A549 (cell line): ENCODE results near the gene SPATA6L. TPM values are rescaled to one million over a fixed set of nuclear protein-coding genes. Genes with fewer than 3 reads are reported as not detected.
A peak's percentile ranks its signal among the peaks of the same experiment; 100 is the strongest.
"Not testable (repeated sequence)": the region's sequence is repeated elsewhere in the genome, so short reads cannot be mapped to it uniquely, and the experiment has no call there.

ENCODE experiments used
- ATAC-seq, 2 experiments: fragments of 200-7000 bp in 1 of 2; fragments of >200 bp in 1 of 2; cut with Nextera tagmentation in 1 of 2; cut with Tn5 transposase in 1 of 2; 3 replicates each; pipeline versions ENCODE4 v1.8.0 to v1.9.1; 2018 to 2020; ENCODE audit warnings: mild to moderate bottlenecking in 1 of 2, moderate library complexity in 1 of 2
- CTCF ChIA-PET: fragments of 300-600 bp; sonication (Branson Sonifier 250); formaldehyde crosslinking; extraction: SDS; loops from one replicate; lab custom pipeline; 2021; ENCODE audit warnings: antibody characterized with exemption, inconsistent platforms; lab: Yijun Ruan, JAX
- POLR2A ChIA-PET: fragments of 350-600 bp; formaldehyde crosslinking; extraction: SDS; loops from one replicate; lab custom pipeline; 2021; ENCODE audit warnings: antibody characterized with exemption, inconsistent platforms; lab: Yijun Ruan, JAX
- DNase-seq, 2 experiments: peaks; one replicate each; pipeline versions ENCODE4 v3.0.0 to v3.0.0-alpha.2; 2011 to 2016; ENCODE audit warnings: low read depth in 1 of 2, low spot score in 1 of 2
- FAIRE-seq: peaks from 2 replicates; lab custom pipeline; 2011; peaks lifted over from hg19 to GRCh38; lab: Jason Lieb, UNC
- H3K27ac ChIP-seq, 2 experiments: fragments of >200 bp; sonication (Bioruptor Twin); formaldehyde crosslinking; 3 replicates each; pipeline ENCODE4 v1.5.1; 2016 to 2017
- H3K4me1 ChIP-seq: fragments of >200 bp; sonication (Bioruptor Twin); formaldehyde crosslinking; 3 replicates; pipeline ENCODE4 v1.6.1; 2016
- H3K4me2 ChIP-seq: fragments of >200 bp; sonication (Bioruptor Twin); formaldehyde crosslinking; 3 replicates; pipeline ENCODE4 v1.6.1; 2016
- H3K4me3 ChIP-seq: fragments of >200 bp; sonication (Bioruptor Twin); formaldehyde crosslinking; 3 replicates; pipeline ENCODE4 v1.5.1; 2016
- H3K9me3 ChIP-seq: fragments of >200 bp; sonication (Bioruptor Twin); formaldehyde crosslinking; 3 replicates; pipeline ENCODE4 v1.6.1; 2016
- CEBPB ChIP-seq, 2 experiments: fragments of >200 bp in 1 of 2; sonication (Bioruptor Twin) in 1 of 2; formaldehyde crosslinking in 1 of 2; IDR thresholded peaks; 2 replicates each; pipeline ENCODE4 v1.6.1; 2012 to 2016
- CHD2 ChIP-seq: fragments of 150-350 bp; IDR thresholded peaks from 2 replicates; pipeline ENCODE4 v1.6.1; 2014; ENCODE audit warnings: low read length; ENCODE audit not compliant: partially characterized antibody
- CHD4 ChIP-seq: fragments of 200-600 bp; sonication (generic); IDR thresholded peaks from 2 replicates; pipeline ENCODE4 v1.6.1; 2016; ENCODE audit warnings: antibody characterized with exemption, mild to moderate bottlenecking, borderline replicate concordance
- EP300 ChIP-seq, 2 experiments: fragments of >200 bp; sonication (Bioruptor Twin); formaldehyde crosslinking; IDR thresholded peaks; 2 replicates in 1 of 2; 3 replicates in 1 of 2; pipeline ENCODE4 v1.6.1; 2016 to 2017
- ESRRA ChIP-seq: fragments of 150-350 bp; IDR thresholded peaks from 2 replicates; pipeline ENCODE4 v1.6.1; 2014; ENCODE audit warnings: mild to moderate bottlenecking, low read length, borderline replicate concordance
- FOSB ChIP-seq: fragments of 250-450 bp; sonication (Bioruptor Pico); IDR thresholded peaks from 2 replicates; pipeline ENCODE4 v1.5.0; 2020; ENCODE audit warnings: mild to moderate bottlenecking, moderate library complexity
- HOXB13 ChIP-seq: fragments of 250-450 bp; sonication (Bioruptor Pico); IDR thresholded peaks from 2 replicates; pipeline ENCODE4 v1.5.0; 2020; ENCODE audit warnings: low read depth, mild to moderate bottlenecking, moderate library complexity
- PHF8 ChIP-seq: fragments of 200-600 bp; sonication (generic); IDR thresholded peaks from 2 replicates; pipeline ENCODE4 v1.6.1; 2016; ENCODE audit warnings: low read depth, mild to moderate bottlenecking, antibody characterized with exemption, moderate library complexity, borderline replicate concordance
- POLR2A ChIP-seq: IDR thresholded peaks from 2 replicates; pipeline ENCODE4 v1.6.1; 2012; ENCODE audit warnings: mild to moderate bottlenecking, low read length
- POLR2AphosphoS2 ChIP-seq: conservative IDR thresholded peaks from 2 replicates; pipeline ENCODE4 v1.6.1; 2012; ENCODE audit warnings: low read length, improper control_type of control experiment, inconsistent platforms
- RAD21 ChIP-seq, 2 experiments: fragments of >200 bp in 1 of 2; sonication (Bioruptor Twin) in 1 of 2; formaldehyde crosslinking in 1 of 2; IDR thresholded peaks in 1 of 2; conservative IDR thresholded peaks in 1 of 2; 2 replicates in 1 of 2; 3 replicates in 1 of 2; pipeline ENCODE4 v1.6.1; 2012 to 2018; ENCODE audit warnings: inconsistent platforms in 1 of 2
- RARB ChIP-seq: fragments of 250-450 bp; sonication (Bioruptor Pico); IDR thresholded peaks from 2 replicates; pipeline ENCODE4 v1.8.0; 2021; ENCODE audit warnings: mild to moderate bottlenecking, moderate library complexity
- SMC3 ChIP-seq: fragments of >200 bp; sonication (Bioruptor Twin); formaldehyde crosslinking; IDR thresholded peaks from 3 replicates; pipeline ENCODE4 v1.6.1; 2018; ENCODE audit warnings: inconsistent platforms
- WGBS: methylation state at CpG from one replicate; pipeline ENCODE4 v1.1.6; 2017; ENCODE audit errors: missing lambda C conversion rate; 5-methylcytosine and 5-hydroxymethylcytosine counted together
- polyA plus RNA-seq, 4 experiments: library from polyadenylated mRNA; depleted of rRNA in 3 of 4; stranded (reverse); fragments of >200 nt; fragmentation: RNase III in 1 of 4; extraction: RNeasy Plus Mini Kit Qiagen cat#74134 plus additional on column Dnase treatment in 1 of 4; gene quantifications; 2 replicates in 3 of 4; 3 replicates in 1 of 4; pipeline ENCODE4 v1.2.3, GENCODE V29; 2011 to 2017
- TF ChIP-seq, protein P1 (sequence below): fragments of 250-450 bp; sonication (Bioruptor Pico); IDR thresholded peaks from 2 replicates; pipeline ENCODE4 v1.5.0; 2021; ENCODE audit warnings: mild to moderate bottlenecking, moderate library complexity, borderline replicate concordance
- TF ChIP-seq, protein P2 (sequence below): fragments of 250-450 bp; sonication (Bioruptor Pico); IDR thresholded peaks from 2 replicates; pipeline ENCODE4 v1.5.0; 2020; ENCODE audit warnings: low read depth, mild to moderate bottlenecking, moderate library complexity
- TF ChIP-seq, protein P3 (sequence below): IDR thresholded peaks from 2 replicates; pipeline ENCODE4 v1.6.1; 2012
- TF ChIP-seq, protein P4 (sequence below): IDR thresholded peaks from 2 replicates; pipeline ENCODE4 v1.6.1; 2012; ENCODE audit warnings: low read depth, borderline replicate concordance
- TF ChIP-seq, protein P5 (sequence below): fragments of 150-350 bp; IDR thresholded peaks from 2 replicates; pipeline ENCODE4 v1.6.1; 2014; ENCODE audit warnings: low read depth, mild to moderate bottlenecking, low read length
- TF ChIP-seq, protein P6 (sequence below): fragments of >200 bp; sonication (Bioruptor Twin); formaldehyde crosslinking; IDR thresholded peaks from 3 replicates; pipeline ENCODE4 v1.5.1; 2016

SPATA6L gene
- polyA plus RNA-seq, 2 of the 4 experiments (the other 2 are of a cell fraction) = 0.99 to 6.6 TPM

DNA sequence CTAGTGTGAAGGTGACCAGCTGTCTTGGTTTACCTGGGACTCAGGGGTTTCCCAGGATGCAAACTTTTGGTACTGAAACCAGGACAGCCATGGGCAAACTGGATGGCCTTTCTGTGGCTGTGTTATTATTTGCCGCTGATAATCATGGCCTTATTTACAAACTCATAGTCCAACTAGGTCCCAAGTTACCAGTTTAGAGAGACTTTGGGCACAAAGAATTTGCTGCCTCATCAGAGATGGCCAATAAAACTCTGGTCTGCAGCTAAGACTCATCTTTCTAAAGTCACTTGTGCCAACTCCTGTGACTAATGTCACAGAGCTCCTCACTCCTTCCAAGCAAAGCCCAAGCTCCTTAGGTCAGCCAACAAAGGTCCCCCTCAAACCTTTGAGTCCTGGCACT, 51.7 kb downstream of the SPATA6L start:
- no peak for TF ChIP-seq POLR2A
- TF ChIP-seq FOSB (CRISPR knock-in tag) = no peak
- no peak for TF ChIP-seq CEBPB (IDR thresholded peaks at IDR 0.05)
- no peak for TF ChIP-seq CHD2
- TF ChIP-seq, protein P1, sequence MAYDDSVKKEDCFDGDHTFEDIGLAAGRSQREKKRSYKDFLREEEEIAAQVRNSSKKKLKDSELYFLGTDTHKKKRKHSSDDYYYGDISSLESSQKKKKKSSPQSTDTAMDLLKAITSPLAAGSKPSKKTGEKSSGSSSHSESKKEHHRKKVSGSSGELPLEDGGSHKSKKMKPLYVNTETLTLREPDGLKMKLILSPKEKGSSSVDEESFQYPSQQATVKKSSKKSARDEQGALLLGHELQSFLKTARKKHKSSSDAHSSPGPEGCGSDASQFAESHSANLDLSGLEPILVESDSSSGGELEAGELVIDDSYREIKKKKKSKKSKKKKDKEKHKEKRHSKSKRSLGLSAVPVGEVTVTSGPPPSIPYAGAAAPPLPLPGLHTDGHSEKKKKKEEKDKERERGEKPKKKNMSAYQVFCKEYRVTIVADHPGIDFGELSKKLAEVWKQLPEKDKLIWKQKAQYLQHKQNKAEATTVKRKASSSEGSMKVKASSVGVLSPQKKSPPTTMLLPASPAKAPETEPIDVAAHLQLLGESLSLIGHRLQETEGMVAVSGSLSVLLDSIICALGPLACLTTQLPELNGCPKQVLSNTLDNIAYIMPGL (CRISPR knock-in tag) = no peak
- no peak for TF ChIP-seq ESRRA
- TF ChIP-seq, protein P2, sequence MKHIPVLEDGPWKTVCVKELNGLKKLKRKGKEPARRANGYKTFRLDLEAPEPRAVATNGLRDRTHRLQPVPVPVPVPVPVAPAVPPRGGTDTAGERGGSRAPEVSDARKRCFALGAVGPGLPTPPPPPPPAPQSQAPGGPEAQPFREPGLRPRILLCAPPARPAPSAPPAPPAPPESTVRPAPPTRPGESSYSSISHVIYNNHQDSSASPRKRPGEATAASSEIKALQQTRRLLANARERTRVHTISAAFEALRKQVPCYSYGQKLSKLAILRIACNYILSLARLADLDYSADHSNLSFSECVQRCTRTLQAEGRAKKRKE = no peak
- no peak for TF ChIP-seq POLR2AphosphoS2
- TF ChIP-seq, protein P3, sequence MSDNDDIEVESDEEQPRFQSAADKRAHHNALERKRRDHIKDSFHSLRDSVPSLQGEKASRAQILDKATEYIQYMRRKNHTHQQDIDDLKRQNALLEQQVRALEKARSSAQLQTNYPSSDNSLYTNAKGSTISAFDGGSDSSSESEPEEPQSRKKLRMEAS = no peak
- TF ChIP-seq, protein P4, sequence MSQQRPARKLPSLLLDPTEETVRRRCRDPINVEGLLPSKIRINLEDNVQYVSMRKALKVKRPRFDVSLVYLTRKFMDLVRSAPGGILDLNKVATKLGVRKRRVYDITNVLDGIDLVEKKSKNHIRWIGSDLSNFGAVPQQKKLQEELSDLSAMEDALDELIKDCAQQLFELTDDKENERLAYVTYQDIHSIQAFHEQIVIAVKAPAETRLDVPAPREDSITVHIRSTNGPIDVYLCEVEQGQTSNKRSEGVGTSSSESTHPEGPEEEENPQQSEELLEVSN = no peak
- TF ChIP-seq PHF8 = no peak
- TF ChIP-seq, protein P5, sequence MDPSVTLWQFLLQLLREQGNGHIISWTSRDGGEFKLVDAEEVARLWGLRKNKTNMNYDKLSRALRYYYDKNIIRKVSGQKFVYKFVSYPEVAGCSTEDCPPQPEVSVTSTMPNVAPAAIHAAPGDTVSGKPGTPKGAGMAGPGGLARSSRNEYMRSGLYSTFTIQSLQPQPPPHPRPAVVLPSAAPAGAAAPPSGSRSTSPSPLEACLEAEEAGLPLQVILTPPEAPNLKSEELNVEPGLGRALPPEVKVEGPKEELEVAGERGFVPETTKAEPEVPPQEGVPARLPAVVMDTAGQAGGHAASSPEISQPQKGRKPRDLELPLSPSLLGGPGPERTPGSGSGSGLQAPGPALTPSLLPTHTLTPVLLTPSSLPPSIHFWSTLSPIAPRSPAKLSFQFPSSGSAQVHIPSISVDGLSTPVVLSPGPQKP = no peak
- no peak for TF ChIP-seq HOXB13 (CRISPR knock-in tag)
- TF ChIP-seq, all 56 proteins: peak for 0
- Histone ChIP-seq H3K9me3 (no peaks in the 10 kb centered on the region), H3K4me3 (no peak overlapping the region), H3K4me1 (no peaks in the 10 kb centered on the region), H3K4me2 (no peak overlapping the region), H3K27ac (no peak overlapping the region)
- FAIRE-seq = no peak
- POLR2A ChIA-PET = no interaction called here
- no peak for DNase-seq
- CTCF ChIA-PET = interaction anchor here (0.6 to 2.0 kb wide), 3 partner anchors 9 to 55 kb away, joined by 3 to 6 read pairs (median 5); no protein-coding TSS in a partner anchor
- WGBS = 80% methylated on average over 1 of the region's 1 CpG
- no peak for ATAC-seq

DNA sequence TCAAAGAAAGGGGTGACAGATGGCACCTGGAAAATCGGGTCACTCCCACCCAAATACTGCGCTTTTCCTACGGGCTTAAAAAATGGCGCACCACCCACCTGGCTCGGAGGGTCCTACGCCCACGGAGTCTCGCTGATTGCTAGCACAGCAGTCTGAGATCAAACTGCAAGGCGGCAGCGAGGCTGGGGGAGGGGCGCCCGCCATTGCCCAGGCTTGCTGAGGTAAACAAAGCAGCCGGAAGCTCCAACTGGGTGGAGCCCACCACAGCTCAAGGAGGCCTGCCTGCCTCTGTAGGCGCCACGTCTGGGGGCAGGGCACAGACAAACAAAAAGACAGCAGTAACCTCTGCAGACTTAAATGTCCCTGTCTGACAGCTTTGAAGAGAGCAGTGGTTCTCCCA, 60.2 kb downstream of the SPATA6L start:
- H3K4me1 ChIP-seq, DNase-seq, H3K4me2 ChIP-seq, H3K4me3 ChIP-seq, ATAC-seq, H3K27ac ChIP-seq, POLR2A ChIA-PET, FAIRE-seq, H3K9me3 ChIP-seq: not testable (repeated sequence)
- whole genome bisulfite sequencing = 83% methylated on average over 11 of the region's 15 CpGs
- CTCF ChIA-PET = interaction anchor here (1.6 kb wide), 1 partner anchor 9 kb away, joined by 6 read pairs; no protein-coding TSS in a partner anchor

DNA sequence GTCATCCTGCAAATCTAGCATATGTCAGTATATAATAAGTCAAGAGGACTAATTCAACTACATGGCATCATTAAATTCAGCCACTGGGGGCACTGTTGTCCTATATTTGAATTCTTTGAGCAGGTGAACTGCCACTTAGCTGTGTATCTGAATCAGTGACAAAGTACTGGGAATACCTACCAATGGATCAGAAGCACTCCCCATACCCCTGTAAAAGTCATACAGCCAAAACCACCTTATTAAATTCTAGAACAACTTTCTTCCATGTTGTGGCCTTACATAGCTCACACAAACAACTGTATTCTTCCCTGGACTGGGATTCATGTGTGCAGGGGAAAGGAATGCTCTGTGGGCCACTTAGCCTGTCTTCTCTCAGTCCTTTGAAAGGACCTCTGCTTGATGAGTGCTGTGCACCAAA, 61.6 kb downstream of the SPATA6L start:
- no peak for TF ChIP-seq RARB (CRISPR knock-in tag)
- TF ChIP-seq EP300 (IDR thresholded peaks at IDR 0.05) = no peak
- TF ChIP-seq, protein P6, sequence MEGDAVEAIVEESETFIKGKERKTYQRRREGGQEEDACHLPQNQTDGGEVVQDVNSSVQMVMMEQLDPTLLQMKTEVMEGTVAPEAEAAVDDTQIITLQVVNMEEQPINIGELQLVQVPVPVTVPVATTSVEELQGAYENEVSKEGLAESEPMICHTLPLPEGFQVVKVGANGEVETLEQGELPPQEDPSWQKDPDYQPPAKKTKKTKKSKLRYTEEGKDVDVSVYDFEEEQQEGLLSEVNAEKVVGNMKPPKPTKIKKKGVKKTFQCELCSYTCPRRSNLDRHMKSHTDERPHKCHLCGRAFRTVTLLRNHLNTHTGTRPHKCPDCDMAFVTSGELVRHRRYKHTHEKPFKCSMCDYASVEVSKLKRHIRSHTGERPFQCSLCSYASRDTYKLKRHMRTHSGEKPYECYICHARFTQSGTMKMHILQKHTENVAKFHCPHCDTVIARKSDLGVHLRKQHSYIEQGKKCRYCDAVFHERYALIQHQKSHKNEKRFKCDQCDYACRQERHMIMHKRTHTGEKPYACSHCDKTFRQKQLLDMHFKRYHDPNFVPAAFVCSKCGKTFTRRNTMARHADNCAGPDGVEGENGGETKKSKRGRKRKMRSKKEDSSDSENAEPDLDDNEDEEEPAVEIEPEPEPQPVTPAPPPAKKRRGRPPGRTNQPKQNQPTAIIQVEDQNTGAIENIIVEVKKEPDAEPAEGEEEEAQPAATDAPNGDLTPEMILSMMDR = peak; percentile 77
- TF ChIP-seq SMC3 = peak; percentile 52
- no peak for TF ChIP-seq CHD4
- peak; percentile 71 to 75 for TF ChIP-seq RAD21 (conservative IDR thresholded peaks at IDR 0.05 in 1 of 2, IDR thresholded peaks at IDR 0.05 in 1 of 2)
- H3K9me3 ChIP-seq = no peaks in the 10 kb centered on the region
- ChIA-PET POLR2A (interaction anchor here (0.6 to 0.7 kb wide), 2 partner anchors 75 to 136 kb away, joined by 3 read pairs; partner anchors contain the start of genes AK3 and CDC37L1), CTCF (interaction anchor here (0.6 to 2.7 kb wide), 24 partner anchors 9 to 382 kb away, joined by 3 to 11 read pairs (median 4); partner anchors contain the start of gene AK3)
- H3K4me1 ChIP-seq = no peaks in the 10 kb centered on the region
- H3K4me2 ChIP-seq = no peak overlapping the region
- DNase-seq = peak; percentile 68 to 75
- no peak for FAIRE-seq
- H3K4me3 ChIP-seq = no peak overlapping the region
- peak; percentile 96 to 98 for ATAC-seq
- H3K27ac ChIP-seq = no peak overlapping the region
